Endothelial cell of coronary artery (primary cell): ENCODE results near the gene NDEL1. TPM values are rescaled to one million over a fixed set of nuclear protein-coding genes. Genes with fewer than 3 reads are reported as not detected.

Source experiments
- total RNA-seq: library from RNA; depleted of rRNA; stranded (reverse); fragments of >200 nt; gene quantifications from 2 replicates; pipeline ENCODE4 v1.2.3, GENCODE V29; 2014

Gene NDEL1, protein sequence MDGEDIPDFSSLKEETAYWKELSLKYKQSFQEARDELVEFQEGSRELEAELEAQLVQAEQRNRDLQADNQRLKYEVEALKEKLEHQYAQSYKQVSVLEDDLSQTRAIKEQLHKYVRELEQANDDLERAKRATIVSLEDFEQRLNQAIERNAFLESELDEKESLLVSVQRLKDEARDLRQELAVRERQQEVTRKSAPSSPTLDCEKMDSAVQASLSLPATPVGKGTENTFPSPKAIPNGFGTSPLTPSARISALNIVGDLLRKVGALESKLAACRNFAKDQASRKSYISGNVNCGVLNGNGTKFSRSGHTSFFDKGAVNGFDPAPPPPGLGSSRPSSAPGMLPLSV
- total RNA-seq, result 30.4 and 44.7 TPM in 2 replicates

DNA sequence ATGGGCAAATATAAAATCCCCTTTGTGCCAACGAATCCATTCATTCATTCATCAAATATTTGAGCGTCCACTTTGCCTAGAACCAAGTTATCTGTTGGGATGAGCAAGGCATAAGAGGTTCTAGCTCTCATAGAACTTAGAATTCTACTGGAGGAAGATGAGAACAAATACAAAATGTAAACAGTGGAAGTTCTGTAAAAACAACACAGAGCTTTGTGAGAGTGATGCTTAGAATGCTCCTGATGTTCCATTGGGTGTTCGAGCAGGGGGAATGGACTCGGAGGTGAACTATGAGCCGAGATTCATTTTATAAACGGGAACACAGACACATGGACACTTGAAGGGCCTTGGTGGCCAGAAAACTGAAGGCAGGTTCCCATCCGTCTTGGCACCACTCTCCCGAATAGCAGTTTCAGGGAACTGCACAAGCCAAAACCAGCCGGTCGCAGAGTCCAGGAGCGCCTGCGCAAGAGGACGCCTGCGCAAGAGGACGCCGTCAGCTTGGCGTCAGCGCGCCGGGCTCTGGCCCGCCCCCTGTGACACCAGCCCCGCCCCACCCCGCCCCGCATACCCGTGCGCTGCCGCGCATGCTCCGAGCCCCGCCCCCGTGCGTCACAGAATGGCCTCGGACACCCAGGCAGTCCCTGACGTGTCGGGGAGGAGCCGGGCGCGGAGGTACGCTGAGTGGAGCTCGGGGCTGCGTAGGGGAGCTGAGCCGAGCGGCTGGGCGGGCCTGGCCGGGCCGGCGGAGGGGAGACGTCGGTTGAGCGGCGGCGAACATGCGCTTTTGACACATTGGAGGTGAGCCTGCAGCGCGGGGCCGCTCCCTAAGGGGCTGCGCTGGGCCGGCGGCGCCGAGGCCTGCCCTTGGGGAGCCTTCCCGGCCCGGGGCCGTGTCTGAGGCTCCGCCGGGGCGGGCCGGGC, at the start of gene NDEL1:
TSS of gene NDEL1 (plus strand) at position 640 of the 924 bp plus-strand sequence. CDS start 8,388 bp downstream, outside the sequence.

DNA sequence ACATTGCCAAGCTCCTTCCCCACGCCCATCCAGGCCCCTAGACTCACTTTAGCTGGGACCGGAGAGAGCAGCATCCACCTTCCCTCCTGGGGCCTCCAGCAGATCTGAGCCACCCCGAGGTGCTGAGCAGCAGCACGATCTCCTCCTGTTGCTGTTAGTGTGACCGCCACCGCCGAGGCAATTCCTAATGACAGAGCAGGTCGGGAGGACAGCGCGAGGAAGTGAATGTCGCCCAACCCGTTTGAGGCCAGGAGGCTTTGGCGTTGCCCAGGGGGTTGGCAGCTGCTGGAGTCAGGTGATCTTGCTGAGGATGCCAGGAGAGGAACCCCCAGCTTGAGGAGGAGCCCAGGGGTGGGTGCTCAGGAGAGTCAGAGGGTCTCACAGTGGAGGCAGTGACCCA, 38.0 kb upstream of the NDEL1 start, which contains the start of gene RNF222:
TSS of gene RNF222 (minus strand) at position 192 of the 400 bp plus-strand sequence. CDS start 4,366 bp downstream, outside the sequence.

Other genes with a start within 250 kb of the NDEL1 start
- 8.1 and 8.6 TPM in 2 replicates for gene BORCS6, start 245.7 kb upstream of the NDEL1 start, total RNA-seq
- gene AURKB, start 225.3 kb upstream of the NDEL1 start, total RNA-seq, result 16.0 and 35.2 TPM in 2 replicates
- gene CTC1, start 187.8 kb upstream of the NDEL1 start, total RNA-seq, result 4.5 and 7.3 TPM in 2 replicates
- gene PFAS, start 186.6 kb upstream of the NDEL1 start, total RNA-seq, result 26.0 and 33.6 TPM in 2 replicates
- 9.8 and 13.9 TPM in 2 replicates for gene RANGRF, start 147.2 kb upstream of the NDEL1 start, total RNA-seq
- gene SLC25A35, start 140.5 kb upstream of the NDEL1 start, total RNA-seq, result 0.45 and 0.47 TPM in 2 replicates
- gene ARHGEF15, start 125.6 kb upstream of the NDEL1 start, total RNA-seq, result 14.8 and 16.3 TPM in 2 replicates
- not detected in 2 replicates for gene ODF4, start 96.0 kb upstream of the NDEL1 start, total RNA-seq
- gene RPL26, start 52.7 kb upstream of the NDEL1 start, total RNA-seq, result 4,291 and 4,698 TPM in 2 replicates
- gene RNF222, start 38.1 kb upstream of the NDEL1 start, total RNA-seq, result not detected in 2 replicates
- 120 and 167 TPM in 2 replicates for gene MYH10, start 194.8 kb downstream of the NDEL1 start, total RNA-seq